Activated T-helper 2 cell treated with anti-CD3 and anti-CD28 coated beads, Interferon-gamma antibody, Interleukin-2, Interleukin-4, amounts not matched to agents 10 μg/mL and 5 μg/mL and 100 μg/mL, durations not matched to agents 14 hours and 24 hours and 36 hours (primary cell): Measurements from ENCODE around the gene LRP2. TPM values are rescaled to one million over a fixed set of nuclear protein-coding genes. Genes with fewer than 3 reads are reported as not detected.

ENCODE experiments used
- DNase-seq: peaks from one replicate; pipeline ENCODE4 v3.0.0; 2021; ENCODE audit warnings: low spot score
- H3K27ac Mint-ChIP-seq: one replicate; pipeline ENCODE4 v1.8.0; 2021; ENCODE audit warnings: mixed read lengths
- H3K27me3 Mint-ChIP-seq: one replicate; pipeline ENCODE4 v1.8.0; 2021; ENCODE audit warnings: low read depth, mixed read lengths
- H3K36me3 Mint-ChIP-seq: one replicate; pipeline ENCODE4 v1.8.0; 2021; ENCODE audit warnings: low read depth, mixed read lengths
- H3K4me1 Mint-ChIP-seq: one replicate; pipeline ENCODE4 v1.8.0; 2021; ENCODE audit warnings: low read depth, mixed read lengths
- H3K4me3 Mint-ChIP-seq: one replicate; pipeline ENCODE4 v1.8.0; 2021; ENCODE audit warnings: low read depth, mild to moderate bottlenecking, moderate library complexity, mixed read lengths
- H3K9me3 Mint-ChIP-seq: one replicate; pipeline ENCODE4 v1.8.0; 2021; ENCODE audit warnings: mixed read lengths
- intact Hi-C: fragments of 100-400 bp; cut with micrococcal nuclease; formaldehyde crosslinking; loops from one replicate; pipeline ENCODE4 v1.15.1; 2023
- total RNA-seq: library from RNA; stranded (reverse); gene quantifications from 2 replicates; pipeline ENCODE4 v1.2.3, GENCODE V29; 2022

The LRP2 gene
- total RNA-seq, 1 donor from 2014 or later, result 0.46 TPM

DNA sequence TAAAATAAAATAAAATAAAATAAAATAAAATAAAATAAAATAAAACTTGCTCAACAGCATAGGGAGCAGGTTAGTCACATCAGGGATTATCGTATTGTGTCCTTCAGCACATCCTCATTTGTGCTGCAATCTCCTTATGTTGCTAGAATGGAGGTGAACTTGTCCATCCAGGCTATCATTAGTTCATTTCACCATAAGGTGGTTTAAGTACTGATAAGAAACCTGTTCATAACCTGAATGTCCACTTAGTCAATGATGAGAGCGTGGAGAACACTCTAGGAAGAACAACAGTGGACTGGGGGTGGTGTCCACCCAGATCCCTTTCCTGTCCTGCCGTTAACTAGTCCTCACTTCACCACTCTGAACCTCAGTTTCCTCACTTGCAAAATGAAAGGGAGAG lies 271.1 kb downstream of the LRP2 start:
- no peak overlapping the region for H3K4me3 Mint-ChIP-seq
- peaks cover 26% of the 10 kb centered on the region for H3K4me1 Mint-ChIP-seq
- no peaks in the 10 kb centered on the region for H3K27me3 Mint-ChIP-seq
- H3K36me3 Mint-ChIP-seq, result peaks cover 8% of the 10 kb centered on the region
- no peak overlapping the region for H3K27ac Mint-ChIP-seq
- no peaks in the 10 kb centered on the region for H3K9me3 Mint-ChIP-seq
- DNase-seq, result no peak
- intact Hi-C loops, result no loop called here

DNA sequence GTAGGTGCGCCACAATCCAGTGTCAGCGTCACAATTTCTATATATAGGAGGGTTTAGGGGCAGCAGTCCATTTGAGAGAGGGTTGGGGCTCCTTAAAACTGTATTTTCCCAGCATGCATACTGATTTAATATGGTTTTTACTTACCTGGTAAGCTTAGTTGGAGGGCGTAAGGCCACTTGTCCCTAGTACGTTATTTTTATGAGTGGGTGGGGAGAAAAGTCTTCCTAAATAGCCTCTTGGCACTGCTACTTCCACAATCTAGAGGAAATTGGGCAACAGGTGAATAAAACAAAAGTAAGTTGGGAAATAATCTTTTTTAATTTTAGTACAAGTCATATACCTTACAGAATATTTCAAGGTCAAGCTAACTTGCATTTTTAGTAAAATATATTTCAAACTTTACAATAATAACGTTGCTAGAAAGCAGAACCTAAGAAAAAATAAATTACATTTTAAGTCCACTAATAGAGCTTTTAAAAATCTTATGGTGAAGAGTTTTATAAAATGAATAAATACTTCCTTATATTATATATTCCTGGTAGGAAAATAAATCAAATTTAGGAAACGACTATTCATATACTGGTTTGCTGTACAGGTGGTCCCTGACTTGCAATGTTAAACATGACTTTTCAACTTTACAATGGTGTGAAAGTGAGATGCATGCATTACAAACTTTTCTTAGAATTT lies 272.1 kb downstream of the LRP2 start:
- intact Hi-C loops, result no loop called here
- Mint-ChIP-seq H3K27me3 (peaks cover 1% of the 10 kb centered on the region), H3K27ac (no peak overlapping the region), H3K36me3 (peaks cover 17% of the 10 kb centered on the region), H3K4me1 (peaks cover 16% of the 10 kb centered on the region), H3K4me3 (no peak overlapping the region), H3K9me3 (peaks cover 8% of the 10 kb centered on the region)
- DNase-seq, result no peak

DNA sequence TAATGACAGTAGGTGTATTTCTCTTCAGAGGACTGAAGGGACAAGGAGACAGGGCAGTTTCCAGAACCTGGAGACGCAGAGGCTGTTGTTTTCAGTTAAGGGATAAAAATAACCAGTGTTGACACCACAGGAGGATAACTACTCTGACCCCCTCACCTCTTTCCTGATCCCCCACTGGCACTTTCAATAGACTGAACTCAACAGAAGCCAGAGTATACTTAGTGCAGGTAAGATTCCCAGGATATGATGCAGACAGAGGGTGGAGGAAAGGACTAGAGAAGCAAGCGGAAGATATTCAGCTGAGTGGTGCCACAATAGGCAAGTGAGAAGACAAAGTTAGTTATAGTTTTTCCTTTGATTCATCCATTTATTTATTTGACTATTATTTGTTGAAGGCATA lies 273.2 kb downstream of the LRP2 start:
- H3K4me3 Mint-ChIP-seq, result no peak overlapping the region
- H3K36me3 Mint-ChIP-seq, result peaks cover 24% of the 10 kb centered on the region
- H3K4me1 Mint-ChIP-seq, result peaks cover 8% of the 10 kb centered on the region
- no peak overlapping the region for H3K27ac Mint-ChIP-seq
- peaks cover 19% of the 10 kb centered on the region for H3K9me3 Mint-ChIP-seq
- peaks cover 1% of the 10 kb centered on the region for H3K27me3 Mint-ChIP-seq
- no peak for DNase-seq
- intact Hi-C loops, result no loop called here

DNA sequence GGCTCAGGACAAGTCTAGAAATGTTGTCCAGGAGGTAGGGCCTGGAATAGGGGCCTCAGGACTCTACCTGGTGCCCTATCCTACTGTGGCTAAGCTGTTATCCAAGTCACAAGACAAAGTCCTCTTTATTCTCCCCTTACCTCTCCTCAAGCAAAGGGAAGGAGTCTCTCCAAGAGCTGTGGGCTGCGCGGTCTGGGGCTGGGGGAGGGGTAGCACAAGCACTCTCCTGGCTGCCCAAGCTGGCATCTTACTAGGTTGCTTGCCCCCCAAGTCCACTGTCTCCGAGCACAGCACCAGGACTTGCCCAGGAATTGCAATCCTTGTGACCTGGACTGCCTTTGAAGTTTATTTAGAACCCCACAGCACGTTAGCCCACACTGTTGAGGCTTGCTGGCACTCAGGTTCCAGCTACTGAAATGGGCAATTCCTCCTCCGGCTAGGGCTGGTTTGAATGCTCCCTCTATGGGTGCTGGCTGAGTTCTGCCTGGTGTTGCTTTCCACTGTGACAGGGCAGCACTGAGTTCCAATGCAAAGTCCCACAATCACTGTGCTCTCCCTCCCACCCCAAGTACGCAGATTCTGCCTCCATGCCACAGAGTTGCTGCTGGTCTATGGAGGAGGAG lies 274.5 kb downstream of the LRP2 start:
- no peak overlapping the region for H3K27ac Mint-ChIP-seq
- no peak overlapping the region for H3K4me3 Mint-ChIP-seq
- H3K36me3 Mint-ChIP-seq, result peaks cover 28% of the 10 kb centered on the region
- intact Hi-C loops, result no loop called here
- H3K27me3 Mint-ChIP-seq, result peaks cover 1% of the 10 kb centered on the region
- peaks cover 4% of the 10 kb centered on the region for H3K4me1 Mint-ChIP-seq
- DNase-seq, result no peak
- H3K9me3 Mint-ChIP-seq, result peaks cover 21% of the 10 kb centered on the region

GRCh38 chr2:169086893-169087467 lies 275.4 kb downstream of the LRP2 start:
- peaks cover 21% of the 10 kb centered on the region for H3K9me3 Mint-ChIP-seq
- intact Hi-C loops, result no loop called here
- no peak overlapping the region for H3K27ac Mint-ChIP-seq
- no peak overlapping the region for H3K4me3 Mint-ChIP-seq
- peaks cover 5% of the 10 kb centered on the region for H3K4me1 Mint-ChIP-seq
- peaks cover 28% of the 10 kb centered on the region for H3K36me3 Mint-ChIP-seq
- no peak for DNase-seq
- H3K27me3 Mint-ChIP-seq, result peaks cover 1% of the 10 kb centered on the region

DNA sequence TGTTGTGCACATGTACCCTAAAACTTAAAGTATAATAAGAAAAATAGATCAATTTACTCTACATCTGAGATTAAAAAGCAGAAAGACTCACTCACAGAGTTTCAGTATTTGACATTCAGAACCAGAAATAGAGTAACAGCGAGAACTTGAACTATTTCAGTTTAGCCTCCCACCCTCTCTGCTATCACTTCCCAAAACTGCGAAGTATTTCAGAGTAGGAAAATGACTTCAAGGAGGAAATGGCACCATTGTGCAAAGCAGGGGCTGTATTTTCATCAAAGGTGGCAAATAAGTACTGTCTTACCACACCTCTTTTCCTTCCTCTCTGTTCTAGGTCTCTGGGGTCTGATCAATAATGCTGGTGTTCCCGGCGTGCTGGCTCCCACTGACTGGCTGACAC lies 279.3 kb downstream of the LRP2 start:
- Mint-ChIP-seq H3K9me3 (peaks cover 21% of the 10 kb centered on the region), H3K4me3 (no peak overlapping the region), H3K36me3 (peaks cover 35% of the 10 kb centered on the region), H3K27ac (peak overlapping the region; percentile 40), H3K27me3 (peaks cover 1% of the 10 kb centered on the region), H3K4me1 (peaks cover 5% of the 10 kb centered on the region)
- no peak for DNase-seq
- intact Hi-C loops, result no loop called here

- Mint-ChIP-seq H3K27ac (no peak overlapping the region), H3K4me1 (peaks cover 6% of the 10 kb centered on the region), H3K9me3 (peaks cover 22% of the 10 kb centered on the region), H3K36me3 (peaks cover 33% of the 10 kb centered on the region), H3K27me3 (peaks cover 1% of the 10 kb centered on the region), H3K4me3 (no peak overlapping the region)
- intact Hi-C loops, result no loop called here
- DNase-seq, result no peak
These were observed 280.8 kb downstream of the LRP2 start for GRCh38 chr2:169081551-169081950.

DNA sequence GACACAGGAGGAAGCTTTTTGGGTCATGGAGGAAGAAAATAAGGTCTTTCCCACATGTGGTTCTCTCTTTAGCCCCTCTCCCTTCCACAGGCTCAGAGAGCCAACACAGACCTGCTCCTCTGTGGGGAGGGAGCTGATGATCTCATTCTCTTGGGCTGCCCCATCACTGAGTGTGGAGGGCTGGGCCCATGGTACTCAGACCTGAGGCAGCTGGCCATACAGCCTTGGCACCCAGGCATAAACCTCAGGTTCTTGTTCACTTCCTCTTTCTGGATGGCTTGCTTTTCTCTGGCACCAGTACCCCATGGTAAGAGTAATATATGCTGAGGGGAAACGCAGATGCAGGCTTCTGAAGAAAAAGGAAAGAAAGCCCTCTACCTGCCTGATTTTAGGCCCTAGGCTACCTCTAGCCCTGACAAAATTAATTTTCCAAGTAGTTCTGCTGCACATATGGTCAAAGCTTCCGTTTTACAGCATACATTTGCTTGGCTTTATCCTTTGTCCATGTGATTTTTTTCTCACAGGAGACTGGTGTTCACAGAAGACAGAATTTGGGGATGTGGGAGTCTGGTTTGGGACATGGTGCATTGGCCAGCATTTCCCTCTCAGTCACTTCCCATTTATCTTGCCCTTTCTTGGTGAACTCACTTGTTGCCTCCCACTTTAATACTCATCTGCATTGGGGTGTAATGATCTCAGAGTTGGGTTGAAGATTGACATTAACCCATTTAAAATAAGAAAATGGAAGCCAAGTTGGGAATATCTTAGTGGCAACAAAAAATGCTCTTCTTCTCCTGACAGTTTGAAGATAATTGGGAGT lies 281.9 kb downstream of the LRP2 start:
- Mint-ChIP-seq H3K36me3 (peaks cover 31% of the 10 kb centered on the region), H3K4me3 (no peak overlapping the region), H3K27ac (no peak overlapping the region), H3K4me1 (peaks cover 6% of the 10 kb centered on the region), H3K9me3 (peaks cover 26% of the 10 kb centered on the region), H3K27me3 (no peaks in the 10 kb centered on the region)
- intact Hi-C loops, result no loop called here
- no peak for DNase-seq

DNA sequence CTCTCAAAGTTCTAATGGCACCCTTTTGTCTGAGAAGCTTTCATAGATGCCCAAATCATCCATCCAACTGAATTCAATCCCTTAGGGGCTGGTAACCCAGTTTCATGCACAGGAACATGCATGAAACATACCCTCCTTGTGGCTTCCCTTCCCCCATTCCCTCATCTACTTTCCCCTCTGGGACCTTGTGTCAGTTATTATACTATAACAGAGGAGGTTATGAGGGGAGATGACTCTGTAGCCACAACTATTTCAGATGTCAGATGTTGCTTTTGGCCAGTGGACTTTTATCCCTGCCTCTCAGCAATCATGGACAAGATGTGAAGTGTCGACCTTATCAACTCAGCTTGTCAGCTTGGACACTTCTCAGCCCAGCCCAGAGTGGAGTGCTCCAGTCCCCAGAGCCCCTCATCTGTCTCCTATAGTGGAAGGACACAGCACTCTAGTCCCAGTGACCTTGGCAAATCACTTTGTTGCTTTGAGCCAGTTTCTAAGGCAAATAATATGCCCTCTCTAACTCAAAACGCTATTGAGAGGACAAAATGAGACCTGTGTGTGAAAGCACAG lies 284.6 kb downstream of the LRP2 start:
- intact Hi-C loops, result no loop called here
- peaks cover 19% of the 10 kb centered on the region for H3K4me1 Mint-ChIP-seq
- H3K27ac Mint-ChIP-seq, result no peak overlapping the region
- no peak overlapping the region for H3K4me3 Mint-ChIP-seq
- H3K36me3 Mint-ChIP-seq, result peaks cover 34% of the 10 kb centered on the region
- H3K27me3 Mint-ChIP-seq, result no peaks in the 10 kb centered on the region
- DNase-seq, result no peak
- H3K9me3 Mint-ChIP-seq, result peaks cover 25% of the 10 kb centered on the region

Other genes starting within 250 kb of the LRP2 start
- gene BBS5, start 117.0 kb upstream of the LRP2 start, total RNA-seq, result 3.2 and 3.3 TPM in 2 replicates
- gene KLHL41, start 147.2 kb upstream of the LRP2 start, total RNA-seq, result 0.14 TPM in 1 of 2 replicates, not detected in the other
- 61.5 and 61.9 TPM in 2 replicates for gene FASTKD1, start 211.3 kb upstream of the LRP2 start, total RNA-seq
- 57.5 and 57.6 TPM in 2 replicates for gene PPIG, start 221.8 kb upstream of the LRP2 start, total RNA-seq